NT2/D1 (cell line): ENCODE results near the gene FOXL2.

Source experiments
- SUZ12 ChIP-seq: IDR thresholded peaks from 2 replicates; pipeline ENCODE4 v1.6.1; 2011; ENCODE audit not compliant: insufficient read length, insufficient read depth; ENCODE audit errors: extremely low read depth
- ZNF274 ChIP-seq: IDR thresholded peaks from 2 replicates; pipeline ENCODE4 v1.6.1; 2011; ENCODE audit warnings: mild to moderate bottlenecking, low read depth, low read length

DNA sequence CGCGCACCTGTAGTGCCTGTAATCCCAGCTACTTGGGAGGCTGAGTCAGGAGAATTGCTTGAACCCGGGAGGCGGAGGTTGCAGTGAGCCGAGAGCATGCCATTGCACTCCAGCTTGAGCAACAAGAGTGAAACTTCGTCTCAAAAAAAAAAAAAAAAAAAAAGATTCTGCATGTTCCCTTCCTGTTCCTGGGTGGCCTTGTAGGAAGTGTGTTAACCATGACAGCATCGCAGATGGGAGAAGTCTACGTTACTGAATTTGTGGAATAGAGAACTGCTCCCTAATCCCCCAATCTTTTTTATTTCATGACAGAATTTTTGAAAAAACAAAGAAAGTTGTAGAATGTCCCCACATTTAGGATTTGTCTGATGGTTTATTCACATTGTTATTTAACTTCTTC lies 45.4 kb downstream of the FOXL2 start:
- TF ChIP-seq SUZ12 (no peak), ZNF274 (no peak)
